ENCODE data around the gene ZBTB5.
A peak's percentile ranks its signal among the peaks of the same experiment; 100 is the strongest.
"Not testable (repeated sequence)": the region's sequence is repeated elsewhere in the genome, so short reads cannot be mapped to it uniquely, and the experiment has no call there.

The ZBTB5 gene, protein sequence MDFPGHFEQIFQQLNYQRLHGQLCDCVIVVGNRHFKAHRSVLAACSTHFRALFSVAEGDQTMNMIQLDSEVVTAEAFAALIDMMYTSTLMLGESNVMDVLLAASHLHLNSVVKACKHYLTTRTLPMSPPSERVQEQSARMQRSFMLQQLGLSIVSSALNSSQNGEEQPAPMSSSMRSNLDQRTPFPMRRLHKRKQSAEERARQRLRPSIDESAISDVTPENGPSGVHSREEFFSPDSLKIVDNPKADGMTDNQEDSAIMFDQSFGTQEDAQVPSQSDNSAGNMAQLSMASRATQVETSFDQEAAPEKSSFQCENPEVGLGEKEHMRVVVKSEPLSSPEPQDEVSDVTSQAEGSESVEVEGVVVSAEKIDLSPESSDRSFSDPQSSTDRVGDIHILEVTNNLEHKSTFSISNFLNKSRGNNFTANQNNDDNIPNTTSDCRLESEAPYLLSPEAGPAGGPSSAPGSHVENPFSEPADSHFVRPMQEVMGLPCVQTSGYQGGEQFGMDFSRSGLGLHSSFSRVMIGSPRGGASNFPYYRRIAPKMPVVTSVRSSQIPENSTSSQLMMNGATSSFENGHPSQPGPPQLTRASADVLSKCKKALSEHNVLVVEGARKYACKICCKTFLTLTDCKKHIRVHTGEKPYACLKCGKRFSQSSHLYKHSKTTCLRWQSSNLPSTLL

GRCh38 chr9:37465249-37466036 lies at the start of gene ZBTB5:
ZBTB5 (minus strand) TSS chr9:37465450; CDS start chr9:37442551, 22,899 bp downstream.
- peak; percentile 92 for DNase-seq (ENCODE audit: low spot score)

DNA sequence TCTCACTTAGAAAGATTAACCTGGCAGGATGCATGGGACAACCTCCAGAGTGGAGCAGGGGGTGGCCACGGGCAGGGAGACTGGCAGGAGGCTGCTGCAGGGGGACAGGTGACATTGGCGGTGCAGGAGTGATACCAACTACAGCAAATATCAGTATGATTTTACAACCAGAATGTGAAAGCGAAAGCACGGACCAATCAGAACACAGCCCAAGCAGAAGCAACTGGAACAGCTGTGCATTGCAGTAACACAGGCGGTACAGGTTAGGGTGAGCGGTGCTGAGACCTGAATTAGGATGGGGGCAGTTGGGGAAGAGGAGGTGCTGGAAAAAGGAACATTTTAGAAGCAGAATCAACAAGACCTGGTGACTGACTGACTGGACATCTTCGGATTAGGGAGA lies 49.7 kb upstream of the ZBTB5 start:
- no peak for DNase-seq (ENCODE audit: low spot score)

DNA sequence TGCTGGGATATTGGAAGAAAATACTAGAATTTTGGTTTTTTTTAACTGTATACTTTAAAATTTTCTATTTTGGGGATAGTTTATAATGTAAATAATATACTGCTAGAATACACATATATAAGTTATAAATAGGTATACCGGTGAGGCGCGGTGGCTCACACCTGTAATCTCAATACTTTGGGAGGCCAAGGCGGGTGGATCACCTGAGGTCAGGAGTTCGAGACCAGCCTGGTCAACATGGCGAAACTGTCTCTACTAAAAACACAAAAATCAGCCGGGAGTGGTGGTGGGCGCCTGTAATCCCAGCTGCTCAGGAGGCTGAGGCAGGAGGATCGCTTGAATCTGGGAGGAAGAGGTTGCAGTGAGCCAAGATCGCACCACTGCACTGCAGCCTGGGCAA lies 49.2 kb upstream of the ZBTB5 start:
- DNase-seq (ENCODE audit: low spot score) = not testable (repeated sequence)

GRCh38 chr9:37512437-37512836 lies 47.2 kb upstream of the ZBTB5 start:
- no peak for DNase-seq (ENCODE audit: low spot score)

DNA sequence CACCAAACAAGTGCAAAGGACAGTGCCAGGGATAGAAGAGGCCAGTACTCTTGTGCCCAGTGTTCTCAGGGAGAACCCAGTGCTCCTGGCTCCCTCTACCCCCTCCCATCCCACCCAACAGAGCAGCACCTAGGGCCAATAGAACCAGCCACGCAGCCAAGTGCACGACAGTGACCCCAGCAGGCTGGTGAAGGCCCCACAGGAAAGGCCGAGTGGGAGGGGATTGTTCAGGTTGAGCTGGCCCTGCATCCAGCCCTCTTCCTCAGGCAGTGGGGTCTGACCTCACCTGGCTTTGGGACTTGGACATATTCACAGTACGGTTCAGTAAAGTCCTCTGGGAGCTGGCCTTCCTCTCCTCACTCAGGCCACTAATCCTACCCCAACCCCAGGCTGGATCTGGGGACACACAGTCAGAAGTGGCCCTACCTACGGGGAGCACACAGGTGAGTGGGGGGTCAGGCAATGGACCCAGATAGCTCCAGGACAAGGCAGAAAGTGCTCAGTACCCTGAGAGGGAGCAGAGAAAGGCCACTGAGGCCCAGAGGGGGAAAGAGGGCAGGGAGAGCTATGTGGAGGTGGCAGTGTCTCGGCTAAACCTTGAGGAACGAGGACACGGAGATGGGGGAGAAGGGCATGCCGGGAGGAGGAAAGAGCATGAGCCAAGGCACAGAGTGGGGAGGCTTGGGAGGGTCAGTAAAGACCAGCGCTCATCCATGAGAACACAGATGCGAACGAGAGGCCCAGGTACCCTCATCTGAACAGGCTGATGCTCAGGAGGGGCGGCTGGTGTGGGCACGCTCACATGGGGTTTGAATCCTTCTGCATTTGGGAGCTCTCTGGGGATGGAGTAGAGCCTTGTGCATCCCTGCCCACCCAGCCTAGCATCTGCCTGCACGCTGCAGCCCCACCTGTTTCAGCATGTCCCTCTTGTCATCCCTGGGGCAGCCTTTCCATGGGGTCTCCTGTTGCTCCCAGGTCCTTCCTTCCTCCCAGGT lies 46.1 kb upstream of the ZBTB5 start:
- DNase-seq (ENCODE audit: low spot score) = peak; percentile 76

DNA sequence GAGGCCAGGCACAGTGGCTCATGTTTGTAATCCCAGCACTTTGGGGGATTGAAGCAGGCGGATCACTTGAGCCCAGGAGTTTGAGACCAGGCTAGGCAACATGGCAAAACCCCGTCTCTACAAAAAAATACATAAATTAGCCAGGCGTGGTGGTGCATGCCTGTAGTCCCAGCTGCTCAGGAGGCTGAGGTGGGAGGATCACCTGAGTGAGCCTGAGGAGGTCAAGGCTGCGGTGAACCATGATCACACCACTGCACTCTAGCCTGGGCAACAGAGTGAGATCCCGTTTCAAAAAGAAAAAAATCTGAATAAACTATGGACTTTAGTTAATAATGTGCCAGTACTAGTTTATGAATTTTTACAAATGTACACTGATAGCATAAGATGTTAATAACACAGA lies 44.8 kb upstream of the ZBTB5 start:
- DNase-seq (ENCODE audit: low spot score) = not testable (repeated sequence)

DNA sequence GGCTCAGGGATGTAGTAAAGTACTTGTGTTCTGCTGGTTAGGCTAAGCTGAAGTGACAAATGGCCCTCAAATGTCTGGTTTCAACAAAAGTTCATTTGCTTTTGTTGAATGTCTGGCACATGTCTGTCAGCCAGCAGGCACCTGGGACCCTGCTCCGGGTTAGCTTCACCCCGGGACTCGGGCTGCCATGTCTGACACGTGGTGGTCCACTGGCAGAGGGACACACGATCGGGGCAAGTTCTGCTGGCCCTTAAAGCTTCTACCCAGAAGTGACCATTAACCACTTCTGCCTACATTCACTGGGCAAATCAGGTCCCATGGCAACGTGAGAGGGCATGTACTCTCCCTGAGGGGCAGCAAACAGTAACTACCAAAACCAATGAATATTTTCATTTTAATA lies 44.3 kb upstream of the ZBTB5 start:
- DNase-seq (ENCODE audit: low spot score) = no peak

DNA sequence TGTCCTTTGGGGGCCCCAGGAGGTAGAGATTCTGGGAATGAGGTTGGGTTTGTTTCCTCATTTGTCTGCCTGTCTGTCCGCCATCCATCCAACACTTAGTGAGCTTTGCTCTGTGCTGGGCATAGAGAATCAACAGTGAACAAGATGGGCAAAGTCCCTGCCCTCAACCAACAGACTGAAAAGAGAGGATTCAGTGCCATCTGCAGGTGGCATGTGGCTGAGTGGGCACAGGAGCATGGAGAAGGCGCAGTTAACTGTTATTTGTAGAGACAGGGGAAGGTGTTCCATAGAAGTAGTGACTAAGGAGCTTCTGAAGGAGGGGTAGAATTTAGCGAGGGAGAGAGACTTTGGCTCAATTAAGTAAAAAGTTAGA lies 43.6 kb upstream of the ZBTB5 start:
- no peak for DNase-seq (ENCODE audit: low spot score)

DNA sequence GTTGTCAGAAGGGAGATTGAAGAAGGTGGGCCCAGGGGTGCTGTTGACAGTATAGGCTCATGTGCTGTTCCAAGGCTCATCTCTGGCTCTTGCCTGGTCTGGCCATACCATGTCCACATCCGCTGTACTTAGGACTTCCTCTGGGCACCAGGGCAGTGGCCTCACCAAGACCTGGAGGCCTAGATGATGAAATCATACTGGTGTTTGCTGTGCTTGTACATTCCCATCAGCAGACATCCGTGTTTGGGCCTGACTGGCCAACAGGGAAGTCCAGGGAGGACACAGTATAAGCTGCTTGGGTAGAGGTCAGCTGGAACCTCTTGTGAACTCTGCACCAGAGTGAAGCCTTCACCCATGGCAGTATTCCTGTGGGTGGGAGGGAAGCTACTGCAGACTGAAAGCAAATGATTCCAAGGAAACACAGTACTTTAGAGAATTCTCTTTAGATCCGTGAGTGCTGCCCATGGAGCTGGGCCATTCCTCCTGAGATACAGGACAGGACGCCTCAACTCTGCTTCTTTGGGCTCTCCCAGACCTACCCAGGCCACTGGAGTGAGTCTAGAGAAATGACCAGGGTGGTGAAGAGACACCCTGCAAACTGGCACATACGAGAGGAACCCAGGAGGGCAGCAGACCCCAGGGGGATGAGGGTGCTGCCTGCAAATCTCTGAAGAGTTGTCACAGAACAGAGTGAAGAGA lies 43.0 kb upstream of the ZBTB5 start:
- no peak for DNase-seq (ENCODE audit: low spot score)

GRCh38 chr9:37507566-37508134 lies 42.4 kb upstream of the ZBTB5 start:
- DNase-seq (ENCODE audit: low spot score) = no peak

GRCh38 chr9:37504605-37505004 lies 39.4 kb upstream of the ZBTB5 start:
- DNase-seq (ENCODE audit: low spot score) = no peak

DNA sequence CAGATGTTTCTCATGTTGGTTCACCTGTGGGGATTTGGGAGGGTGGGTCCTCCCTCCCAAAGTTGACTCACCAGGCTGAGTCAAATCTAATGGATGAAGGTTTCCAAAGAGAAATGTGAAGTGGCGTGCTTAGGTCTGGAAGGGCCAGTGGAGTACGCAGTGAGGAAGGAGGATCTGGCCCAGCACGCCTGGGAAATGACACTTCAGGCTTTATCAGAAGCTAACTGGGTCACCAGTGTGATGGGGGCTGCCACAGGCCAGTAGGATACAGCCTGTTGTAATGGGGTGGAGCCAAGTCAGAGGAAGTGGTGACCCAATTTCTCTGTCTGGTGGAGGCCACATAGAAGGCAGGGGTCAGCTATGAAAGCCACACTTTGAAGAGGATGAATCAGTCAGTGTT lies 38.5 kb upstream of the ZBTB5 start:
- DNase-seq (ENCODE audit: low spot score) = no peak

DNA sequence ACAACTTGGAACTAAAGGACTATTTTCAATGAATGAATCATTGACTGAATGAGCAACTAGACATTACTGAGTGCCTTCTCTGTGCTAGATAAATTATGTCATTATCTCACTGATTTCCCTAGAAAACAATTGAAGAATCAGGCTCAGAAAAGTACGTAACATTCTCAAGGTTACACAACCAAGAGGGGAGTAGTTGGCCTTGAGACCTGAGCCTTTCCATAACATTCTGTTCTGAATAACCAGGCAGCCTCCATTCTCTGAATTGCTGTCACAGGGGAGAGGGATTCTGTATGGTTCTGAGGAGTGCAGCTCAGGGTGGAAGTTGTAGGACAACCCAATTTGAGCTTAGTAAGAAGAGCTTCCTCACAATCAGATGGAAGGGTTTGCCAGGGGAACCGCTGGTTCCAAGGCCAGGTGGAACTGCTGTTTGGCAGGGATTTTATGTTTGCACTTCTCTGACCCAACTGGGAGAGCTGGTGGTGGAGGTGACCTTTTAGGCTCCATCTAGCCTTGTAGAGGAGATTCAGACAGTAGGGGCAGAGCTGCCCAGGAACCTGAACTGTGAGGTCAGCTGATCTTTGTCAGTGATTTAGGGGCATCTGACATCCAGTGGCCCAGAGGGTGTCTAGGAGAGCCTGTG lies 36.8 kb upstream of the ZBTB5 start:
- DNase-seq (ENCODE audit: low spot score) = no peak

DNA sequence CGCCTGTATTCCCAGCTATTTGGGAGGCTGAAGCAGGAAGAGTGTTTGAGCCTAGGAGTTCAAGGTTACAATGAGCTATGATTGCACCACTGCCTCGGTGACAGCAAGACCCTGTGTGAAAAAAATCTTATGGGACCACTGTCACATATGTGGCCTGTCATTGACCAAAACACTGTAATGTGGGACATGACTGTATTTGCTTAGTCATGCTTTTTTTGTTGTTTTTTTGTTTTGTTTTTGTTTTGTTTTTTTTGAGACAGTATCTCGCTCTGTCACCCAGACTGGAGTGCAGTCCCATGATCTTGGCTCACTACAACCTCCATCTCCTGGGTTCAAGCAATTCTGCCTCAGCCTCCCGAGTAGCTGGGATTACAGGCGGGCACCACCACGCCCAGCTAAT lies 34.0 kb upstream of the ZBTB5 start:
- no peak for DNase-seq (ENCODE audit: low spot score)

DNA sequence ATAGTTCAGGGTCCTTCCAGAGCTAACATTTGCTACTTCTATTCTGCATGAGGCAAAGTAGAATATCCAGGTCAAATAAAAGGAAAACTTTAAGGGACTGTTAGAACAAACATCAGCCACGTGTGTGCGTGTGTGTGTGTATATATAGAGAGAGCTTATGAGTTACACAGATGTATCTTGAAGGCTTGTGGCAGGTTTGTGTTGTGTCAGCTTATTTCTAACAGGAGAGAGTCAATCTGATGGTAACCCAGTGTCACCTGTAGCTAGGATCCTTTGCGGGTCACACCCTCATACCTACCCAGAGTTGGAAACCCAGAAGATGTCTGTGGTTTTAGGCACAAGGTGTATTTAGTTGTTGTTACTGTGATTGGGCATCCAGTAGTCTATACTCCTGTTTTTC lies 33.2 kb upstream of the ZBTB5 start:
- DNase-seq (ENCODE audit: low spot score) = no peak

DNA sequence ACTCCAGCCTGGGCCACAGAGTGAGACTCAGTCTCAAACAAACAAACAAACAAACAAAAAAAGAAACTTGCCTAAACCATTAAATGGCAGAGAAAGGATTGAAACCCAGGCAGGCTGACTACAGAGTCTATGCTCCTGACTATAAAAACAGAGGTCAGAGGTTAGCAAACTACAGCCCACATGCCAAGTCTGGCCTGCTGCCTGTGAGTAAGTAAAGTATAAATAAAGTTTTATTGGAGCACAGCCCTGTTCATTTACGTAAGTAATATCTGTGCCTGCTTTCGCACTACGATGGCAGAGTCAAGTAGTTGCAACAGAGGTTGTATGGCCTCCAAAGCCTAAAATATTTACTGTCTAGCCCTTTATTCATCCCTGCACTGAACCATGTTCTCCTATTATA lies 32.1 kb upstream of the ZBTB5 start:
- DNase-seq (ENCODE audit: low spot score) = no peak

GRCh38 chr9:37496020-37496419 lies 30.8 kb upstream of the ZBTB5 start:
- DNase-seq (ENCODE audit: low spot score) = no peak

DNA sequence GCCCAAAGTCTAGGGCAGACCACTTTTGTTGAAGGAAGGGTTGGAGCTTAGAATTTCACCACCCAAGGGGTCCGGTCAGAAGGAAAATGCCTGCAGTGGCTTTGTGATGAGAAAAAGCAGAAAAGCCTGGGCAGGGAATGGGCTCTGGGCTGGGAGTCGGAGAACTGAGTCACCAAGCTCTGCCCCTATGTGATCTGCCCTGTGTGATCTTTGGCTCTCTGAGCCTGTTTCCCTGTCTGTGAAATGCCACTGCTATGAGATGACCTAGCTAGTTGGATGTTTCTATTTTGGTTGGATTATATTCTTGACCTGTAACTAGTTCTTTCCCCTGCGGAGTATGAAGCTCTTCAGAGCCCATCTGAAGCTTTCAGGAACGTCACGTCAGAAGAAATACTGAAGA lies 30.3 kb upstream of the ZBTB5 start:
- no peak for DNase-seq (ENCODE audit: low spot score)

- DNase-seq (ENCODE audit: low spot score) = no peak
These were observed 26.7 kb upstream of the ZBTB5 start for GRCh38 chr9:37491939-37492338.
